HepG2 (cell line): ENCODE measurements around the gene DBNDD1. TPM values are rescaled to one million over a fixed set of nuclear protein-coding genes. Genes with fewer than 3 reads are reported as not detected.
"Not testable (repeated sequence)": the region's sequence is repeated elsewhere in the genome, so short reads cannot be mapped to it uniquely, and the experiment has no call there.

ENCODE experiments used
- ATAC-seq: fragments of 200-7000 bp; cut with Tn5 transposase; 3 replicates; pipeline ENCODE4 v1.9.1; 2020; ENCODE audit warnings: mild to moderate bottlenecking, moderate library complexity
- BruUV-seq: library from RNA; stranded (reverse); fragments of 400-500 nt; replicated peaks from 2 replicates; lab custom pipeline; 2021; lab: Mats Ljungman, UMichigan
- CTCF ChIA-PET: fragments of 300-600 bp; formaldehyde crosslinking; extraction: SDS; loops from one replicate; lab custom pipeline; 2021; ENCODE audit warnings: low total read pairs, inconsistent platforms, low intra/inter-chr PET ratio; lab: Yijun Ruan, JAX
- POLR2A ChIA-PET: fragments of 350-600 bp; sonication (Branson Sonifier 250); formaldehyde crosslinking; loops from one replicate; lab custom pipeline; 2020; ENCODE audit warnings: antibody characterized with exemption, inconsistent platforms; lab: Yijun Ruan, JAX
- DNase-seq: peaks from one replicate; pipeline ENCODE4 v3.0.0-alpha.2; 2015; ENCODE audit warnings: low spot score
- FAIRE-seq: peaks from 3 replicates; lab custom pipeline; 2011; peaks lifted over from hg19 to GRCh38; lab: Jason Lieb, UNC
- H2AFZ ChIP-seq: one replicate; pipeline ENCODE4 v1.6.1; 2011; ENCODE audit warnings: low read length, inconsistent platforms
- H3K27ac ChIP-seq: fragments of 300-600 bp; 3 replicates; pipeline ENCODE4 v1.8.0; 2011; ENCODE audit warnings: mixed run types, mild to moderate bottlenecking, mixed read lengths, low read length, inconsistent platforms; ENCODE audit not compliant: insufficient read depth; ENCODE audit errors: extremely low read length
- H3K27me3 ChIP-seq, 2 experiments: fragments of 200-600 bp in 1 of 2; 2 replicates in 1 of 2; 3 replicates in 1 of 2; pipeline versions ENCODE4 v1.6.0 to v1.8.0; 2011; ENCODE audit warnings: low read length in 2 of 2, mild to moderate bottlenecking in 2 of 2, moderate library complexity in 2 of 2, inconsistent platforms in 1 of 2; ENCODE audit not compliant: insufficient read depth in 2 of 2, control insufficient read depth in 1 of 2
- H3K36me3 ChIP-seq, 2 experiments: fragments of 200-600 bp in 1 of 2; replicated peaks in 1 of 2; 2 replicates in 1 of 2; 3 replicates in 1 of 2; pipeline versions ENCODE4 v1.5.1 to v1.8.0; 2011; ENCODE audit warnings: low read length in 2 of 2, inconsistent platforms in 1 of 2; ENCODE audit not compliant: insufficient read depth in 2 of 2, control insufficient read depth in 1 of 2
- H3K4me1 ChIP-seq: 2 replicates; pipeline ENCODE4 v1.5.1; 2012; ENCODE audit warnings: low read length, inconsistent platforms; ENCODE audit not compliant: insufficient read depth
- H3K4me2 ChIP-seq: 2 replicates; pipeline ENCODE4 v1.6.0; 2011; ENCODE audit warnings: low read depth, low read length, inconsistent platforms
- H3K4me3 ChIP-seq, 3 experiments: fragments of 200-600 bp in 1 of 3; sonication (generic), shearing (Covaris generic) in 1 of 3; replicated peaks in 1 of 3; 2 replicates each; pipeline ENCODE4 v1.5.1; 2011 to 2016; ENCODE audit warnings: low read length in 3 of 3, inconsistent platforms in 2 of 3, low read depth in 2 of 3, mild to moderate bottlenecking in 2 of 3, control low read depth in 1 of 3, mixed read lengths in 1 of 3; ENCODE audit not compliant: insufficient read depth in 1 of 3
- H3K79me2 ChIP-seq: one replicate; pipeline ENCODE4 v1.6.1; 2011; ENCODE audit warnings: low read length, inconsistent platforms; ENCODE audit not compliant: insufficient read depth
- H3K9ac ChIP-seq: 2 replicates; pipeline ENCODE4 v1.6.0; 2011; ENCODE audit warnings: mild to moderate bottlenecking, low read depth, low read length, inconsistent platforms; ENCODE audit not compliant: insufficient read depth
- H3K9me3 ChIP-seq: 2 replicates; pipeline ENCODE4 v1.5.1; 2012; ENCODE audit warnings: mild to moderate bottlenecking, low read length
- H4K20me1 ChIP-seq: 2 replicates; pipeline ENCODE4 v1.6.0; 2011; ENCODE audit warnings: inconsistent platforms, mild to moderate bottlenecking, low read length, moderate library complexity; ENCODE audit not compliant: insufficient read depth
- BHLHE40 ChIP-seq: IDR thresholded peaks from 2 replicates; pipeline ENCODE4 v1.6.1; 2011; ENCODE audit warnings: low read length, improper control_type of control experiment
- CHD4 ChIP-seq: fragments of 200-600 bp; sonication (generic); IDR thresholded peaks from 2 replicates; pipeline ENCODE4 v1.7.0; 2017; ENCODE audit warnings: mild to moderate bottlenecking, low read length, borderline replicate concordance
- CREB1 ChIP-seq, 2 experiments: fragments of 450-650 bp in 1 of 2; IDR thresholded peaks; 2 replicates each; pipeline ENCODE4 v1.6.1; 2016 to 2017; ENCODE audit warnings: control low read depth in 1 of 2, mild to moderate bottlenecking in 1 of 2, missing compliant biosample characterization in 1 of 2, missing genetic modification characterization in 1 of 2
- FOSL2 ChIP-seq: sonication (generic); formaldehyde crosslinking; IDR thresholded peaks from 2 replicates; pipeline ENCODE4 v1.4.0; 2020; ENCODE audit warnings: missing genetic modification reagents
- JUN ChIP-seq: sonication (generic); formaldehyde crosslinking; IDR thresholded peaks from 2 replicates; pipeline ENCODE4 v1.4.0; 2020; ENCODE audit warnings: mild to moderate bottlenecking, missing genetic modification reagents
- MED1 ChIP-seq: sonication (generic); formaldehyde crosslinking; IDR thresholded peaks from 2 replicates; pipeline ENCODE4 v1.4.0; 2020; ENCODE audit warnings: missing genetic modification reagents
- NR2C2 ChIP-seq: sonication (generic); formaldehyde crosslinking; IDR thresholded peaks from 2 replicates; pipeline ENCODE4 v1.4.0; 2020; ENCODE audit warnings: missing genetic modification reagents, mild to moderate bottlenecking, moderate library complexity, borderline replicate concordance
- NRL ChIP-seq: sonication (generic); formaldehyde crosslinking; IDR thresholded peaks from 2 replicates; pipeline ENCODE4 v1.5.0; 2020; ENCODE audit warnings: missing genetic modification reagents, mild to moderate bottlenecking, moderate library complexity, borderline replicate concordance
- RBM39 ChIP-seq: fragments of 200-400 bp; formaldehyde crosslinking; IDR thresholded peaks from one replicate; pipeline ENCODE4 v1.6.1; 2018; ENCODE audit warnings: antibody characterized with exemption, mild to moderate bottlenecking, low read depth, low read length; ENCODE audit not compliant: poor library complexity, severe bottlenecking
- SIN3A ChIP-seq: IDR thresholded peaks from 2 replicates; pipeline ENCODE4 v1.6.1; 2011; ENCODE audit warnings: low read depth, mild to moderate bottlenecking, control low read depth, low read length, borderline replicate concordance
- TGIF2 ChIP-seq: IDR thresholded peaks from 2 replicates; pipeline ENCODE4 v1.6.1; 2016; ENCODE audit warnings: control low read depth, missing compliant biosample characterization
- ZNF10 ChIP-seq: sonication (generic); formaldehyde crosslinking; IDR thresholded peaks from 2 replicates; pipeline ENCODE4 v1.4.0; 2020; ENCODE audit warnings: mild to moderate bottlenecking, low read depth, missing genetic modification reagents, borderline replicate concordance
- ZNF350 ChIP-seq: sonication (generic); formaldehyde crosslinking; IDR thresholded peaks from 2 replicates; pipeline ENCODE4 v1.4.0; 2020; ENCODE audit warnings: mild to moderate bottlenecking, low read depth, missing genetic modification reagents, borderline replicate concordance
- ZNF761 ChIP-seq: sonication (generic); formaldehyde crosslinking; conservative IDR thresholded peaks from 2 replicates; pipeline ENCODE4 v1.4.0; 2020; ENCODE audit warnings: mild to moderate bottlenecking, missing genetic modification reagents
- ZNF776 ChIP-seq: sonication (generic); formaldehyde crosslinking; IDR thresholded peaks from 2 replicates; pipeline ENCODE4 v1.4.0; 2020; ENCODE audit warnings: mild to moderate bottlenecking, missing genetic modification reagents
- WGBS: methylation state at CpG from one replicate; pipeline ENCODE4 v1.1.6; 2017; ENCODE audit warnings: low lambda C conversion rate; 5-methylcytosine and 5-hydroxymethylcytosine counted together
- in situ Hi-C: cut with HindIII; loops from 2 replicates; pipeline ENCODE4 v1.10.0; 2017; ENCODE audit warnings: low pct_unique_long_range_greater_than_20kb; ENCODE audit not compliant: extremely low pct_ligation_motif_present
- intact Hi-C: fragments of 100-400 bp; cut with micrococcal nuclease; formaldehyde crosslinking; loops from one replicate; pipeline ENCODE4 v1.10.0; 2022; ENCODE audit not compliant: unreplicated experiment
- polyA plus RNA-seq, 8 experiments: library from polyadenylated mRNA; depleted of rRNA in 3 of 8; stranded (reverse) in 7 of 8; unstranded in 1 of 8; fragments of >200 nt; fragmentation: Illumina TruSeq in 4 of 8; extraction: Trizol in 4 of 8; gene quantifications; 2 replicates each; pipeline versions ENCODE4 v1.2.1 to v1.2.3, GENCODE V29; 2011 to 2016; ENCODE audit warnings: low read depth in 4 of 8, missing spikeins in 1 of 8, mixed read lengths in 1 of 8; ENCODE audit not compliant: insufficient read depth in 1 of 8
- total RNA-seq, 5 experiments: library from RNA; depleted of rRNA; stranded (reverse); fragments of >200 nt; fragmentation: Illumina TruSeq; extraction: Trizol; gene quantifications; 2 replicates each; pipeline ENCODE4 v1.2.3, GENCODE V29; 2016; ENCODE audit warnings: low read depth in 1 of 5
- TF ChIP-seq, protein P1 (sequence below): sonication (generic); formaldehyde crosslinking; IDR thresholded peaks from 2 replicates; pipeline ENCODE4 v1.9.0; 2022; ENCODE audit warnings: missing genetic modification reagents, mild to moderate bottlenecking, borderline replicate concordance

DBNDD1 gene
- total and polyA plus RNA-seq, 2 of the 13 experiments (the other 11 are each of a cell fraction or from before 2014, with no cell fraction given), result 17.0 to 40.4 TPM

- 0 out of 2 replicates have a peak overlapping the region, but pooled peaks have one; percentile 48 for H3K9ac ChIP-seq
- intact Hi-C loops (no loop called here), in situ Hi-C loops (no loop called here)
- no peak for FAIRE-seq
- H3K27ac ChIP-seq, result peak overlapping the region; percentile 89
- CTCF ChIA-PET, result no interaction called here
- peaks cover 7% of the 10 kb centered on the region for H3K4me1 ChIP-seq
- 0 out of 2 replicates have a peak, but pooled peaks have one; percentile 35 for TF ChIP-seq ZNF761 (CRISPR knock-in tag)
- TF ChIP-seq CHD4, result peak; percentile 86
- TF ChIP-seq RBM39, result no peak
- no peaks in the 10 kb centered on the region for H3K9me3 ChIP-seq
- POLR2A ChIA-PET, result interaction anchor here (1.1 kb wide), 1 partner anchor 22 kb away, joined by 3 read pairs; no protein-coding TSS in a partner anchor
- WGBS, result 93% methylated on average over 1 of the region's 1 CpG
- H3K4me2 ChIP-seq, result no peak overlapping the region
- BruUV-seq, result no TSS peak
- H3K4me3 ChIP-seq, result no peak overlapping the region
- no peaks in the 10 kb centered on the region for H3K27me3 ChIP-seq
- H3K79me2 ChIP-seq, result no peaks in the 10 kb centered on the region
- H2AFZ ChIP-seq, result no peak overlapping the region
- peaks cover 10 to 40% of the 10 kb centered on the region in 2 experiments for H3K36me3 ChIP-seq
- no peak for ATAC-seq
- peaks cover 12% of the 10 kb centered on the region; the same call in 1 of the 2 replicates for H4K20me1 ChIP-seq
- DNase-seq, result no peak
Observed at GRCh38 chr16:89996178-89996489, 23.1 kb downstream of the DBNDD1 start.

DNA sequence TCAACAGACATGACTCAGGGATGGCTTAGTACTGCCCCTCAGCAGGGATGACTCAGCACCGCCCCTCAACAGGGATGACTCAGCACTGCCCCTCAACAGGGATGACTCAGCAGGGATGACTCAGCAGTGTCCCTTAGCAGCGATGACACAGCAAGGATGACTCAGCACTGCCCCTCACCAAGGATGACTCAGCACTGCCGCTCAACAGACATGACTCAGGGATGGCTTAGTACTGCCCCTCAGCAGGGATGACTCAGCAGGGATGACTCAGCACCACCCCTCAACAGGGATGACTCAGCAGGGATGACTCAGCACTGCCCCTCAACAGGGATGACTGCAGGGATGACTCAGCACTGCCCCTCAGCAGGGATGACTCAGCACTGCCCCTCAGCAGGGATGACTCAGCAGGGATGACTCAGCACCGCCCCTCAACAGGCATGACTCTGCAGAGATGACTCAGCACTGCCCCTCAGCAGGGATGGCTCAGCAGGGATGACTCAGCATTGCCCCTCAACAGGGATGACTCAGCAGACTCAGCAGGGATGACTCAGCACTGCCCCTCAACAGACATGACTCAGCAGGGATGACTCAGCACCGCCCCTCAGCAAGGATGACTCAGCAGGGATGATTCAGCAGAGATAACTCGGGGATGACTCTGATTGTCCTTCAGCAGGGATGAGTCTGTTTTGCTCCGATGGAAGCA, 23.6 kb downstream of the DBNDD1 start:
- peak; percentile 76 for FAIRE-seq
- H3K36me3 ChIP-seq, result peaks cover 12 to 45% of the 10 kb centered on the region in 2 experiments
- TF ChIP-seq ZNF776 (CRISPR knock-in tag), result 0 out of 2 replicates have a peak, but pooled peaks have one; percentile 13
- TF ChIP-seq NRL, result peak; percentile 72; the same call in 1 of the 2 replicates
- peak; percentile 89 for TF ChIP-seq FOSL2 (CRISPR knock-in tag)
- TF ChIP-seq, protein P1, sequence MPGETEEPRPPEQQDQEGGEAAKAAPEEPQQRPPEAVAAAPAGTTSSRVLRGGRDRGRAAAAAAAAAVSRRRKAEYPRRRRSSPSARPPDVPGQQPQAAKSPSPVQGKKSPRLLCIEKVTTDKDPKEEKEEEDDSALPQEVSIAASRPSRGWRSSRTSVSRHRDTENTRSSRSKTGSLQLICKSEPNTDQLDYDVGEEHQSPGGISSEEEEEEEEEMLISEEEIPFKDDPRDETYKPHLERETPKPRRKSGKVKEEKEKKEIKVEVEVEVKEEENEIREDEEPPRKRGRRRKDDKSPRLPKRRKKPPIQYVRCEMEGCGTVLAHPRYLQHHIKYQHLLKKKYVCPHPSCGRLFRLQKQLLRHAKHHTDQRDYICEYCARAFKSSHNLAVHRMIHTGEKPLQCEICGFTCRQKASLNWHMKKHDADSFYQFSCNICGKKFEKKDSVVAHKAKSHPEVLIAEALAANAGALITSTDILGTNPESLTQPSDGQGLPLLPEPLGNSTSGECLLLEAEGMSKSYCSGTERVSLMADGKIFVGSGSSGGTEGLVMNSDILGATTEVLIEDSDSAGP (CRISPR knock-in tag), result 0 out of 2 replicates have a peak, but pooled peaks have one; percentile 24
- TF ChIP-seq JUN (CRISPR knock-in tag), result peak; percentile 87
- TF ChIP-seq NR2C2 (CRISPR knock-in tag), result peak; percentile 58
- TF ChIP-seq CREB1 (IDR thresholded peaks at IDR 0.05), result peak; percentile 81
- TF ChIP-seq CREB1 (CRISPR knock-in tag; IDR thresholded peaks at IDR 0.05), result not testable (repeated sequence)
- TF ChIP-seq ZNF350 (CRISPR knock-in tag), result peak; percentile 55; the same call in 1 of the 2 replicates
- peak; percentile 19; the same call in 1 of the 2 replicates for TF ChIP-seq BHLHE40
- 0 out of 2 replicates have a peak, but pooled peaks have one; percentile 39 for TF ChIP-seq ZNF10
- TF ChIP-seq TGIF2 (CRISPR knock-in tag), result peak; percentile 60; the same call in 1 of the 2 replicates
- TF ChIP-seq SIN3A, result 0 out of 2 replicates have a peak, but pooled peaks have one; percentile 3
- TF ChIP-seq MED1 (CRISPR knock-in tag), result peak; percentile 21; the same call in 1 of the 2 replicates

More for the DNA sequence above, 23.6 kb downstream of the DBNDD1 start:
- ATAC-seq, H3K79me2 ChIP-seq, H3K9me3 ChIP-seq, H3K27me3 ChIP-seq, in situ Hi-C loops, H2AFZ ChIP-seq, H3K4me1 ChIP-seq, CTCF ChIA-PET, POLR2A ChIA-PET, intact Hi-C loops, H3K4me2 ChIP-seq, H3K4me3 ChIP-seq: not testable (repeated sequence)
- WGBS, result 78% methylated on average over 6 of the region's 7 CpGs
- H3K27ac ChIP-seq, result peak overlapping the region; percentile 89
- peak overlapping the region; percentile 48 for H3K9ac ChIP-seq
- H4K20me1 ChIP-seq, result peaks cover 12% of the 10 kb centered on the region; the same call in 1 of the 2 replicates
- TSS peak; percentile 24 for BruUV-seq
- DNase-seq, result peak; percentile 52
